Measurements from ENCODE around the gene ADGRG6. TPM values are rescaled to one million over a fixed set of nuclear protein-coding genes. Genes with fewer than 3 reads are reported as not detected.

Gene ADGRG6
- total RNA-seq, 1 experiment from 2014 or later, result 2.2 TPM

- no peak for DNase-seq (ENCODE audit: low read depth)
Observed at GRCh38 chr6:142482249-142482648, 180.4 kb downstream of the ADGRG6 start.

DNA sequence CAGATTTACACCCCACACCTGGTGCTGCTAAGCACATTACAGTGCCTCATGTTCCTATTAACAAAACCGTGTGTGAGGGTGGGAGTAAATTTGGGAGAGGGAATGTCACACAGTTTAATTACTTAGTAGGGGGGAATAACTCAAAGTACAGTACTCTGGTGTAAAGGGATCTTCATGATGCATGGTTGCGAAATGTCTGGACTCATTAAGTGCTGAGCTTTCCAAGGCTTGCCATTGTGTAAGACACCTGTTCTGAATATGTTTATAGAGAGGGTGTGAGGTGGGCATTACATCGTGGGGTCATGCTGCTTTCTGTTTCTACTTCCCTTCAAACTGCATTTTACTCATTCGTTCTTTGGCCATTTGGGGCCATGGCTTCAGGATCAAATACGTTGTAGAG, 181.2 kb downstream of the ADGRG6 start:
- DNase-seq (ENCODE audit: low read depth), result no peak

DNA sequence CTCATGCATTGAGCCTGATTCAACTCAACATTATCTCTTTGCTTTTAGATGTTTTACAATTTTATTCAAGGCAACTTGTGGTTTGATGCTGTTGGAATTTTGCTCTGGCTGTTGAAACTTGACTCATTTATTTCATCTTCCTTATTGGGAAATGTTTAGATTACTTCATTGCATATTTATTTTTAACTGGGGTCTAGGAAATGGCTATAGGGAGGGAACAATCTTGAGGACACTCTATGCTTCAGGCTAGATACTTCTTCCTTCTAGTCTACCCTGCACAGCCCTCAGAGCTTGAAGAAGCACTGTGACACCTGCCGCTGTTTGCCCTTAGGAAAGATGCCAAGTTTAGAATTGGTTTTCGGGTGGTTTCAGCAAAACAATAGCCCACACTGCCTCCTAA, 183.4 kb downstream of the ADGRG6 start:
- no peak for DNase-seq (ENCODE audit: low read depth)

- peak; percentile 51 for DNase-seq (ENCODE audit: low read depth)
Observed at GRCh38 chr6:142489722-142490610, 188.2 kb downstream of the ADGRG6 start.

Other genes starting within 250 kb of the ADGRG6 start
- not detected in 2 replicates for gene GJE1, start 169.1 kb upstream of the ADGRG6 start, total RNA-seq (2014; rRNA removed; shearing (Covaris generic))
- gene NMBR, start 154.9 kb upstream of the ADGRG6 start, total RNA-seq (2014; rRNA removed; shearing (Covaris generic)), result not detected in 2 replicates
- gene VTA1, start 154.7 kb upstream of the ADGRG6 start, total RNA-seq (2014; rRNA removed; shearing (Covaris generic)), result 95.0 and 116 TPM in 2 replicates

Data from Daoy (cell line).